GM12801 (cell line): ENCODE data around the gene GZMM.

ENCODE experiments used
- CTCF ChIP-seq: IDR thresholded peaks from one replicate; pipeline ENCODE4 v1.5.1; 2011; ENCODE audit warnings: control low read depth; ENCODE audit not compliant: insufficient read length; ENCODE audit errors: extremely low read depth

GZMM gene

GRCh38 chr19:543910-544608 lies at the start of gene GZMM:
TSS of gene GZMM (plus strand) at chr19:544053. CDS start at chr19:544072, 19 bp downstream.
- no peak for TF ChIP-seq CTCF

- TF ChIP-seq CTCF: no peak
Measured at GRCh38 chr19:494171-495080, 49.4 kb upstream of the GZMM start.

DNA sequence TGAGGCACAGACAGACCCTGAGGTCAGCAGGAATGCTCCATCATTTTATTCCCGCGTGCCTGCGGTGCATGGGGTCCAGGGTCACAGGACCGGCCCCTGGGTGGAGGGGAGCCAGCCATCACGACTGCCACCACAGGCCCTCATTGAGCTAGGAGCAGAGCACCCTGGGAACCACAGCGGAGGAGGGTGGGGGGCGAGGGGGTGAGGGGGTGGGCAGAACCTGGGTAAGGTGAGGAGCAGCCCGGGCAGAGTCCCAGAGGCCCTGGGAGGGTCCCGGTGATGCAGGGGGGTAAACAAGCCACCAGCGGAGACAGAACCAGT lies 48.8 kb upstream of the GZMM start:
- no peak for TF ChIP-seq CTCF

GRCh38 chr19:495402-496111 lies 48.3 kb upstream of the GZMM start:
- no peak for TF ChIP-seq CTCF

DNA sequence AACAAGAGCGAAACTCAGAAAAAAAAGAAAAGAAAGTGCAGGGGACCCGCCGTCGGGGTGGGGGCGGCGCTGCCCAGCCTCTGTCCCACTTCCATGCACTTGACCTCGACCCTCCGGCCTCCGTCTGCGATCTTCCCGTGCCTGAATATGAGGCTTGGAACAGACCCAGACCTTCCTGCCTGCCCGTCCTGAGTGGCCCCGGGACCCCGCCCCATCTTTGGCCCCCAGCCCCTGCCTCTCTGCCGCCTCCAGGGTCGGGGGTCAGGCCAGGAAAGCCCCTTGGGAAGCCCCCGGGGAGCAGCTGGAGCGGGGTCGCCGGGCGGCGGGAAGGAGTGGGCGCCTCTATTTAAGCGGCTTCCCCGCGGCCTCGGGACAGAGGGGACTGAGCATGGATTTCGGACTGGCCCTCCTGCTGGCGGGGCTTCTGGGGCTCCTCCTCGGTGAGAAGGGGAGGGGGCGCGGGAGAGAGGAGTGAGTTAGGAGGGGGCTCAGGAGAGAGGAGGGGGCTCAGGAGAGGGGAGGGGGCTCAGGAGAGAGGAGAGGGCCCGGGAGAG lies 47.7 kb upstream of the GZMM start, which contains the start of gene MADCAM1:
Gene MADCAM1 (plus strand): TSS at position 375 of the 554 bp plus-strand sequence. CDS start 14 bp downstream, at position 389.
- no peak for TF ChIP-seq CTCF

- no peak for TF ChIP-seq CTCF
Measured at GRCh38 chr19:496986-497385, 46.9 kb upstream of the GZMM start.

DNA sequence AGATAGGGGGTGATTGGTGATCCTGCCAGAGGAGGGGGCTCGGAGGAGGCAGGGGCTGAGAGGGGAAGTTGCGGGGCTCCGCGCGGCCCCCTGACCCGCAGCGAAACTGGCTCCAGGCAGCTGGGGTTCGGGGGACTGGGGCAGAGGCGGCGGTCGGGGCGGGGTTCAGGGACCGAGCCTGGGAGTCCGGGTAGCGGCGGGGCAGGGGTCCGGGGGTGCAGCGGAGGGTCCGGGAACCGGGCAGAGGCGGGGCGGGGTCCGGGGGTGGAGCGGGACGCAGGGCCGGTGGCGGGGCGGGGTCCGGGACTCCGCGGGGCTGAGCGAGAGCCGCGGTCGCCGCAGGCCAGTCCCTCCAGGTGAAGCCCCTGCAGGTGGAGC lies 46.4 kb upstream of the GZMM start:
- no peak for TF ChIP-seq CTCF
